Body of pancreas (tissue), 4 donors: ENCODE data around the gene HSBP1L1. TPM values are rescaled to one million over a fixed set of nuclear protein-coding genes. Genes with fewer than 3 reads are reported as not detected.

Experiments
- ATAC-seq: fragments of 150-250 bp; one replicate; pipeline ENCODE4 v1.9.1; 2016
- DNase-seq, 4 donors: peaks; one replicate each; pipeline ENCODE4 v3.0.0-alpha.2; 2019
- H3K27ac ChIP-seq, 4 donors: fragments of 200-600 bp; sonication (generic); 1 replicate in 3 of 4; 2 replicates in 1 of 4; pipeline versions ENCODE4 v1.5.1 to v1.6.1; 2016 to 2019; ENCODE audit warnings: mild to moderate bottlenecking in 1 of 4, mixed read lengths in 1 of 4, moderate library complexity in 1 of 4
- H3K27me3 ChIP-seq, 2 donors: fragments of 200-600 bp; sonication (generic); one replicate each; pipeline ENCODE4 v1.6.0; 2016; ENCODE audit warnings: mild to moderate bottlenecking in 1 of 2
- H3K36me3 ChIP-seq, 2 donors: fragments of 200-600 bp; sonication (generic); replicated peaks in 1 of 2; 2 replicates each; pipeline ENCODE4 v1.5.1; 2016; ENCODE audit warnings: low read depth in 2 of 2; ENCODE audit not compliant: insufficient read depth in 1 of 2
- H3K4me1 ChIP-seq: fragments of 200-600 bp; sonication (generic); one replicate; pipeline ENCODE4 v1.6.0; 2016
- H3K4me3 ChIP-seq, 2 donors: fragments of 200-600 bp; sonication (generic); 1 replicate in 1 of 2; 2 replicates in 1 of 2; pipeline ENCODE4 v1.5.1; 2016 to 2019
- H3K9me3 ChIP-seq, 3 donors: fragments of 200-600 bp; sonication (generic); 1 replicate in 2 of 3; 2 replicates in 1 of 3; pipeline ENCODE4 v1.5.1; 2016
- CTCF ChIP-seq, 7 experiments: fragments of 450-650 bp in 4 of 7; fragments of 200-600 bp in 3 of 7; sonication (generic) in 3 of 7; IDR thresholded peaks; one replicate each; pipeline ENCODE4 v1.5.1; 2016 to 2019; ENCODE audit warnings: antibody characterized with exemption in 7 of 7
- POLR2A ChIP-seq, 3 donors: fragments of 450-650 bp; IDR thresholded peaks; one replicate each; pipeline ENCODE4 v1.6.1; 2016; ENCODE audit warnings: antibody characterized with exemption in 3 of 3, mild to moderate bottlenecking in 2 of 3
- WGBS, 2 donors: methylation state at CpG; one replicate each; pipeline ENCODE4 v1.1.5; 2017; 5-methylcytosine and 5-hydroxymethylcytosine counted together
- intact Hi-C: fragments of 100-400 bp; cut with DNase I; formaldehyde crosslinking; loops from one replicate; pipeline ENCODE4 v1.15.1; 2023
- total RNA-seq, 2 donors: library from RNA; depleted of rRNA; stranded (reverse); fragments of >200 nt; gene quantifications; one replicate each; pipeline ENCODE4 v1.1.0, GENCODE V29; 2016

HSBP1L1 gene
- total RNA-seq, 2 donors from 2014 or later, result 14.8 to 22.1 TPM

GRCh38 chr18:79921984-79922965, 42.2 kb upstream of the HSBP1L1 start:
- Histone ChIP-seq H3K36me3 (peaks cover 0 to 2% of the 10 kb centered on the region in 2 donors), H3K4me3 (no peak overlapping the region), H3K27ac (no peak overlapping the region), H3K27me3 (no peaks in the 10 kb centered on the region), H3K9me3 (no peaks in the 10 kb centered on the region), H3K4me1 (peaks cover 37% of the 10 kb centered on the region)
- WGBS, 2 donors, result 95 to 96% methylated on average over 22 to 24 of the region's 24 CpGs
- DNase-seq (peak in 3 of 4 donors; percentile 0 to 8 (median 3)), ATAC-seq (no peak)
- intact Hi-C loops, result no loop called here
- no peak for TF ChIP-seq CTCF (IDR thresholded peaks at IDR 0.05)
- TF ChIP-seq POLR2A (IDR thresholded peaks at IDR 0.05), result no peak

- WGBS, 2 donors, result 86 to 98% methylated on average over 10 to 17 of the region's 17 CpGs
- H3K36me3 ChIP-seq, result peaks cover 0 to 2% of the 10 kb centered on the region in 2 donors
Measured at GRCh38 chr18:79922971-79923411, 41.5 kb upstream of the HSBP1L1 start.

GRCh38 chr18:79923896-79924585, 40.4 kb upstream of the HSBP1L1 start:
- 90 to 92% methylated on average over 26 of the region's 26 CpGs for WGBS, 2 donors
- Histone ChIP-seq H3K4me3 (no peak overlapping the region), H3K36me3 (peaks cover 0 to 1% of the 10 kb centered on the region in 2 donors), H3K27me3 (no peaks in the 10 kb centered on the region), H3K4me1 (peaks cover 40% of the 10 kb centered on the region), H3K9me3 (peaks cover 0 to 5% (median 0%) of the 10 kb centered on the region in 3 donors), H3K27ac (peak overlapping the region in 3 of 4 donors; percentile 59 to 91 (median 72))
- no peak for TF ChIP-seq POLR2A (IDR thresholded peaks at IDR 0.05)
- no peak for TF ChIP-seq CTCF (IDR thresholded peaks at IDR 0.05)
- peak in 3 of 4 donors; percentile 1 to 14 (median 5) for DNase-seq
- intact Hi-C loops, result no loop called here
- ATAC-seq, result no peak

More at GRCh38 chr18:79922971-79923411, 41.5 kb upstream of the HSBP1L1 start:
- Histone ChIP-seq H3K27me3 (no peaks in the 10 kb centered on the region), H3K4me3 (no peak overlapping the region), H3K27ac (no peak overlapping the region), H3K9me3 (no peaks in the 10 kb centered on the region), H3K4me1 (peaks cover 40% of the 10 kb centered on the region)
- ATAC-seq (no peak), DNase-seq (peak in 3 of 4 donors; percentile 1 to 11 (median 3))
- TF ChIP-seq POLR2A (IDR thresholded peaks at IDR 0.05) (no peak), CTCF (IDR thresholded peaks at IDR 0.05) (no peak)
- intact Hi-C loops, result no loop called here

GRCh38 chr18:79924814-79925731, 39.4 kb upstream of the HSBP1L1 start:
- 22 to 32% methylated on average over 22 to 25 of the region's 25 CpGs for WGBS, 2 donors
- intact Hi-C loops, result no loop called here
- H3K27ac ChIP-seq, result peak overlapping the region; percentile 69 to 91 (median 76)
- peak; percentile 92 for ATAC-seq
- no peak overlapping the region for H3K4me3 ChIP-seq
- H3K27me3 ChIP-seq, result no peaks in the 10 kb centered on the region
- DNase-seq, result peak; percentile 85 to 94 (median 90)
- TF ChIP-seq CTCF (IDR thresholded peaks at IDR 0.05) (peak in 4 of 7 experiments; percentile 50 to 56 (median 54)), POLR2A (IDR thresholded peaks at IDR 0.05) (peak in 1 of 3 donors; percentile 30)
- H3K36me3 ChIP-seq, result no peaks in the 10 kb centered on the region
- peaks cover 0 to 14% (median 0%) of the 10 kb centered on the region in 3 donors for H3K9me3 ChIP-seq
- peaks cover 40% of the 10 kb centered on the region for H3K4me1 ChIP-seq
